ENCODE measurements around the gene MOSMO. TPM values are rescaled to one million over a fixed set of nuclear protein-coding genes. Genes with fewer than 3 reads are reported as not detected.
"Not testable (repeated sequence)": the region's sequence is repeated elsewhere in the genome, so short reads cannot be mapped to it uniquely, and the experiment has no call there.

MOSMO gene
- total RNA-seq, 4 donors from 2014 or later = 14.9 to 26.9 (median 24.1) TPM

GRCh38 chr16:22014271-22014873, 6.5 kb downstream of the MOSMO start:
- no peak for TF ChIP-seq EP300 (IDR thresholded peaks at IDR 0.05)
- no peak for TF ChIP-seq POLR2A (IDR thresholded peaks at IDR 0.05)
- no peak for TF ChIP-seq POLR2AphosphoS5 (IDR thresholded peaks at IDR 0.05)
- no peak for TF ChIP-seq CTCF (IDR thresholded peaks at IDR 0.05)

GRCh38 chr16:22016927-22017326, 9.0 kb downstream of the MOSMO start:
- no peak for ATAC-seq
- no peaks in the 10 kb centered on the region for H3K36me3 ChIP-seq
- H3K4me3 ChIP-seq = no peak overlapping the region
- no peak overlapping the region for H3K27ac ChIP-seq
- H3K4me1 ChIP-seq = peaks cover 0 to 42% (median 3%) of the 10 kb centered on the region in 3 donors
- no peaks in the 10 kb centered on the region for H3K27me3 ChIP-seq
- no peaks in the 10 kb centered on the region for H3K9me3 ChIP-seq
- 44 to 72% methylated on average over 4 of the region's 4 CpGs for WGBS, 2 donors (ENCODE audit: low coverage in 1 of 2)
- TF ChIP-seq CTCF (IDR thresholded peaks at IDR 0.05) (no peak), POLR2AphosphoS5 (IDR thresholded peaks at IDR 0.05) (no peak), EP300 (IDR thresholded peaks at IDR 0.05) (no peak), POLR2A (IDR thresholded peaks at IDR 0.05) (no peak)

More at GRCh38 chr16:22014271-22014873, 6.5 kb downstream of the MOSMO start:
- Histone ChIP-seq H3K36me3 (no peaks in the 10 kb centered on the region), H3K4me3 (no peak overlapping the region), H3K9me3 (no peaks in the 10 kb centered on the region), H3K27ac (no peak overlapping the region), H3K4me1 (peaks cover under 1 to 65% (median 3%) of the 10 kb centered on the region in 3 donors), H3K27me3 (no peaks in the 10 kb centered on the region)
- no peak for ATAC-seq
- 62 to 80% methylated on average over 2 of the region's 2 CpGs for WGBS, 2 donors (ENCODE audit: low coverage in 1 of 2)

- H3K9me3 ChIP-seq = no peaks in the 10 kb centered on the region
- ATAC-seq = no peak
- H3K27ac ChIP-seq = no peak overlapping the region
- no peaks in the 10 kb centered on the region for H3K27me3 ChIP-seq
- WGBS, 2 donors (ENCODE audit: low coverage in 1 of 2) = 94 to 100% methylated on average over 1 of the region's 1 CpG
- TF ChIP-seq POLR2AphosphoS5 (IDR thresholded peaks at IDR 0.05) = no peak
- no peak for TF ChIP-seq EP300 (IDR thresholded peaks at IDR 0.05)
- no peak for TF ChIP-seq POLR2A (IDR thresholded peaks at IDR 0.05)
- TF ChIP-seq CTCF (IDR thresholded peaks at IDR 0.05) = no peak
- H3K4me1 ChIP-seq = peaks cover 0 to 42% (median 3%) of the 10 kb centered on the region in 3 donors
- H3K4me3 ChIP-seq = no peak overlapping the region
- H3K36me3 ChIP-seq = no peaks in the 10 kb centered on the region
Measured at GRCh38 chr16:22018559-22018958, 10.6 kb downstream of the MOSMO start.

GRCh38 chr16:22022151-22022550, 14.2 kb downstream of the MOSMO start:
- no peaks in the 10 kb centered on the region for H3K27me3 ChIP-seq
- no peak for ATAC-seq
- no peaks in the 10 kb centered on the region for H3K36me3 ChIP-seq
- no peak overlapping the region for H3K4me3 ChIP-seq
- 62 to 81% methylated on average over 5 of the region's 5 CpGs for WGBS, 2 donors (ENCODE audit: low coverage in 1 of 2)
- peaks cover 4 to 39% (median 4%) of the 10 kb centered on the region in 3 donors for H3K4me1 ChIP-seq
- no peak overlapping the region for H3K27ac ChIP-seq
- TF ChIP-seq EP300 (IDR thresholded peaks at IDR 0.05) = no peak
- no peak for TF ChIP-seq CTCF (IDR thresholded peaks at IDR 0.05)
- no peak for TF ChIP-seq POLR2AphosphoS5 (IDR thresholded peaks at IDR 0.05)
- no peaks in the 10 kb centered on the region for H3K9me3 ChIP-seq

- Histone ChIP-seq H3K4me1 (peaks cover 5 to 37% (median 9%) of the 10 kb centered on the region in 3 donors), H3K4me3 (no peak overlapping the region), H3K27ac (no peak overlapping the region), H3K27me3 (no peaks in the 10 kb centered on the region), H3K36me3 (no peaks in the 10 kb centered on the region), H3K9me3 (no peaks in the 10 kb centered on the region)
- ATAC-seq = no peak
- TF ChIP-seq EP300 (IDR thresholded peaks at IDR 0.05) (no peak), CTCF (IDR thresholded peaks at IDR 0.05) (no peak), POLR2AphosphoS5 (IDR thresholded peaks at IDR 0.05) (no peak), POLR2A (IDR thresholded peaks at IDR 0.05) (no peak)
- WGBS, 2 donors (ENCODE audit: low coverage in 1 of 2) = 90% methylated on average over 1 of the region's 1 CpG; no CpG with 5 or more reads in 1 of the 2 donors
Measured at GRCh38 chr16:22023505-22023904, 15.6 kb downstream of the MOSMO start.

- 90 to 94% methylated on average over 3 to 4 of the region's 4 CpGs for WGBS, 2 donors (ENCODE audit: low coverage in 1 of 2)
- not testable (repeated sequence) for H3K27ac ChIP-seq, H3K4me3 ChIP-seq, H3K36me3 ChIP-seq, ATAC-seq, H3K27me3 ChIP-seq, H3K9me3 ChIP-seq
- H3K4me1 ChIP-seq = peaks cover 5 to 38% (median 9%) of the 10 kb centered on the region in 3 donors
Measured at GRCh38 chr16:22024785-22025184, 16.9 kb downstream of the MOSMO start.
